ENCODE measurements around the gene FBXW7.

GRCh38 chr4:152478461-152479237 is 57.2 kb downstream of the FBXW7 start:
- TF ChIP-seq CTCF (conservative IDR thresholded peaks at IDR 0.05 in 1 of 2, IDR thresholded peaks at IDR 0.05 in 1 of 2; ENCODE audit: low read depth in 1 of 2, low read length in 2 of 2) (no peak), EZH2 (IDR thresholded peaks at IDR 0.05; ENCODE audit: low read length, missing control alignments) (no peak)
